HepG2 (cell line): ENCODE results near the gene GMFB. TPM values are rescaled to one million over a fixed set of nuclear protein-coding genes. Genes with fewer than 3 reads are reported as not detected.

ENCODE experiments used
- ARNT ChIP-seq: fragments of 450-650 bp; IDR thresholded peaks from 2 replicates; pipeline ENCODE4 v1.6.1; 2017
- FOXO4 ChIP-seq: sonication (generic); formaldehyde crosslinking; conservative IDR thresholded peaks from 2 replicates; pipeline ENCODE4 v1.8.1; 2023; ENCODE audit warnings: missing genetic modification reagents
- GMEB1 ChIP-seq: sonication (generic); formaldehyde crosslinking; IDR thresholded peaks from 2 replicates; pipeline ENCODE4 v1.5.1; 2020; ENCODE audit warnings: missing genetic modification reagents, mild to moderate bottlenecking, borderline replicate concordance
- HDAC1 ChIP-seq: sonication (generic); formaldehyde crosslinking; IDR thresholded peaks from 2 replicates; pipeline ENCODE4 v1.5.1; 2020; ENCODE audit warnings: mild to moderate bottlenecking, missing genetic modification reagents
- HMGA1 ChIP-seq: sonication (generic); formaldehyde crosslinking; conservative IDR thresholded peaks from 2 replicates; pipeline ENCODE4 v1.4.0; 2020; ENCODE audit warnings: missing genetic modification reagents
- NFRKB ChIP-seq: fragments of 450-650 bp; IDR thresholded peaks from 2 replicates; pipeline ENCODE4 v1.6.1; 2017
- POLR2G ChIP-seq: fragments of 200-400 bp; formaldehyde crosslinking; IDR thresholded peaks from 2 replicates; pipeline ENCODE4 v1.6.1; 2018; ENCODE audit warnings: mild to moderate bottlenecking, low read depth, low read length, moderate library complexity
- SP5 ChIP-seq: IDR thresholded peaks from 2 replicates; pipeline ENCODE4 v1.6.1; 2016; ENCODE audit warnings: low read depth, borderline replicate concordance
- ZFP36L1 ChIP-seq: sonication (generic); formaldehyde crosslinking; IDR thresholded peaks from 2 replicates; pipeline ENCODE4 v1.8.0; 2022; ENCODE audit warnings: mild to moderate bottlenecking, missing genetic modification reagents, moderate library complexity
- ZHX1 ChIP-seq: sonication (generic); formaldehyde crosslinking; IDR thresholded peaks from 2 replicates; pipeline ENCODE4 v1.8.1; 2022; ENCODE audit warnings: low read depth, mild to moderate bottlenecking, missing genetic modification reagents
- ZNF142 ChIP-seq: sonication (generic); formaldehyde crosslinking; IDR thresholded peaks from 2 replicates; pipeline ENCODE4 v1.4.0; 2020; ENCODE audit warnings: missing genetic modification reagents
- ZNF749 ChIP-seq: sonication (generic); formaldehyde crosslinking; IDR thresholded peaks from 2 replicates; pipeline ENCODE4 v1.8.0; 2022; ENCODE audit warnings: mild to moderate bottlenecking, missing genetic modification reagents, moderate library complexity, borderline replicate concordance
- polyA plus RNA-seq, 8 experiments: library from polyadenylated mRNA; depleted of rRNA in 3 of 8; stranded (reverse) in 7 of 8; unstranded in 1 of 8; fragments of >200 nt; fragmentation: Illumina TruSeq in 4 of 8; extraction: Trizol in 4 of 8; gene quantifications; 2 replicates each; pipeline versions ENCODE4 v1.2.1 to v1.2.3, GENCODE V29; 2011 to 2016; ENCODE audit warnings: low read depth in 4 of 8, missing spikeins in 1 of 8, mixed read lengths in 1 of 8; ENCODE audit not compliant: insufficient read depth in 1 of 8
- total RNA-seq, 5 experiments: library from RNA; depleted of rRNA; stranded (reverse); fragments of >200 nt; fragmentation: Illumina TruSeq; extraction: Trizol; gene quantifications; 2 replicates each; pipeline ENCODE4 v1.2.3, GENCODE V29; 2016; ENCODE audit warnings: low read depth in 1 of 5

GMFB gene
- total and polyA plus RNA-seq, 2 of the 13 experiments (the other 11 are each of a cell fraction or from before 2014, with no cell fraction given), result 17.3 to 68.2 TPM

- peak; percentile 38; the same call in 1 of the 2 replicates for TF ChIP-seq ZNF142 (CRISPR knock-in tag)
- peak; percentile 39 for TF ChIP-seq GMEB1 (CRISPR knock-in tag)
- TF ChIP-seq HDAC1 (CRISPR knock-in tag), result peak; percentile 74
- TF ChIP-seq ZNF749 (CRISPR knock-in tag), result no peak
- TF ChIP-seq HMGA1 (CRISPR knock-in tag), result no peak
- no peak for TF ChIP-seq SP5 (CRISPR knock-in tag)
- no peak for TF ChIP-seq ZFP36L1
- no peak for TF ChIP-seq ZHX1
- TF ChIP-seq FOXO4 (CRISPR knock-in tag), result no peak
- TF ChIP-seq NFRKB, result no peak
- peak; percentile 87 for TF ChIP-seq POLR2G
- TF ChIP-seq ARNT, result no peak
These were observed at the start of gene GMFB (continued) for GRCh38 chr14:54488646-54489317.
